PC-9 (cell line): ENCODE data around the gene COL23A1. TPM values are rescaled to one million over a fixed set of nuclear protein-coding genes. Genes with fewer than 3 reads are reported as not detected.

Experiments used
- BruUV-seq: library from RNA; stranded (reverse); fragments of 400-500 nt; replicated peaks from 2 replicates; lab custom pipeline; 2021; lab: Mats Ljungman, UMichigan
- CTCF ChIA-PET: fragments of 300-600 bp; sonication (Branson Sonifier 250); formaldehyde crosslinking; loops from one replicate; lab custom pipeline; 2022; ENCODE audit warnings: antibody characterized with exemption; lab: Charles Lee
- POLR2A ChIA-PET: fragments of 300-600 bp; sonication (Branson Sonifier 250); formaldehyde crosslinking; loops from one replicate; lab custom pipeline; 2022; ENCODE audit warnings: antibody characterized with exemption; ENCODE audit not compliant: unreplicated experiment; lab: Charles Lee
- DNase-seq, 2 experiments: peaks; one replicate each; pipeline versions ENCODE4 v3.0.0 to v3.0.0-alpha.2; 2015 to 2022; ENCODE audit warnings: mixed read lengths in 1 of 2
- H2AFZ ChIP-seq: fragments of 200-600 bp; sonication (generic); 2 replicates; pipeline ENCODE4 v1.8.1; 2017; ENCODE audit warnings: antibody characterized with exemption
- H3F3A ChIP-seq: fragments of 200-600 bp; sonication (generic); 2 replicates; pipeline ENCODE4 v1.8.1; 2017; ENCODE audit warnings: antibody characterized with exemption, mild to moderate bottlenecking, low read depth; ENCODE audit not compliant: insufficient read depth
- H3K27ac ChIP-seq: fragments of 200-600 bp; sonication (generic); 2 replicates; pipeline ENCODE4 v1.6.1; 2016; ENCODE audit warnings: mixed run types
- H3K27me3 ChIP-seq: fragments of 200-600 bp; sonication (generic); 2 replicates; pipeline ENCODE4 v1.6.1; 2016; ENCODE audit warnings: low read depth, mixed run types; ENCODE audit not compliant: insufficient read depth
- H3K36me3 ChIP-seq: fragments of 200-600 bp; sonication (generic); 2 replicates; pipeline ENCODE4 v1.6.1; 2016; ENCODE audit warnings: low read depth, mixed run types
- H3K4me1 ChIP-seq: fragments of 200-600 bp; sonication (generic); replicated peaks from 2 replicates; pipeline ENCODE4 v1.6.1; 2016; ENCODE audit warnings: mixed run types; ENCODE audit not compliant: insufficient read depth
- H3K4me2 ChIP-seq: fragments of 200-600 bp; sonication (generic); 2 replicates; pipeline ENCODE4 v1.6.1; 2017; ENCODE audit warnings: mixed run types
- H3K4me3 ChIP-seq: fragments of 200-600 bp; sonication (generic); 2 replicates; pipeline ENCODE4 v1.6.1; 2016; ENCODE audit warnings: mixed run types
- H3K79me2 ChIP-seq: fragments of 200-600 bp; sonication (generic); 2 replicates; pipeline ENCODE4 v1.6.1; 2017; ENCODE audit warnings: low read depth, mixed run types
- H3K9me2 ChIP-seq: fragments of 200-600 bp; sonication (generic); 2 replicates; pipeline ENCODE4 v1.8.1; 2017; ENCODE audit warnings: mild to moderate bottlenecking; ENCODE audit not compliant: insufficient read depth
- H3K9me3 ChIP-seq: fragments of 200-600 bp; sonication (generic); 2 replicates; pipeline ENCODE4 v1.8.1; 2016; ENCODE audit warnings: low read depth; ENCODE audit not compliant: insufficient read depth
- H4K20me1 ChIP-seq: fragments of 200-600 bp; sonication (generic); 2 replicates; pipeline ENCODE4 v1.8.1; 2017; ENCODE audit not compliant: insufficient read depth
- EZH2 ChIP-seq: fragments of 200-600 bp; sonication (generic); IDR thresholded peaks from 2 replicates; pipeline ENCODE4 v1.8.0; 2017; ENCODE audit warnings: antibody characterized with exemption, low read depth
- intact Hi-C: fragments of 100-400 bp; cut with micrococcal nuclease; formaldehyde crosslinking; loops from one replicate; pipeline ENCODE4 v1.10.0; 2022; ENCODE audit not compliant: unreplicated experiment
- total RNA-seq: library from RNA; stranded (reverse); gene quantifications from 2 replicates; pipeline ENCODE4 v1.2.3, GENCODE V29; 2021
- TF ChIP-seq, protein P1 (sequence below): fragments of 200-600 bp; sonication (generic); conservative IDR thresholded peaks from 2 replicates; pipeline ENCODE4 v1.6.1; 2017; ENCODE audit warnings: mixed run types, antibody characterized with exemption, mild to moderate bottlenecking, moderate library complexity

COL23A1 gene
- total RNA-seq, 1 experiment from 2014 or later = not detected

- Histone ChIP-seq H3F3A (no peaks in the 10 kb centered on the region), H3K27me3 (peaks cover 89% of the 10 kb centered on the region), H3K79me2 (no peaks in the 10 kb centered on the region), H3K36me3 (no peaks in the 10 kb centered on the region), H3K9me3 (no peaks in the 10 kb centered on the region), H3K9me2 (no peaks in the 10 kb centered on the region), H2AFZ (no peak overlapping the region), H3K4me2 (no peak overlapping the region), H3K27ac (no peak overlapping the region), H3K4me3 (no peak overlapping the region), H4K20me1 (no peaks in the 10 kb centered on the region), H3K4me1 (no peaks in the 10 kb centered on the region)
- intact Hi-C loops = no loop called here
- ChIA-PET POLR2A (no interaction called here), CTCF (no interaction called here)
- DNase-seq = no peak
- no TSS peak for BruUV-seq
- no peak for TF ChIP-seq EZH2
- TF ChIP-seq, protein P1, sequence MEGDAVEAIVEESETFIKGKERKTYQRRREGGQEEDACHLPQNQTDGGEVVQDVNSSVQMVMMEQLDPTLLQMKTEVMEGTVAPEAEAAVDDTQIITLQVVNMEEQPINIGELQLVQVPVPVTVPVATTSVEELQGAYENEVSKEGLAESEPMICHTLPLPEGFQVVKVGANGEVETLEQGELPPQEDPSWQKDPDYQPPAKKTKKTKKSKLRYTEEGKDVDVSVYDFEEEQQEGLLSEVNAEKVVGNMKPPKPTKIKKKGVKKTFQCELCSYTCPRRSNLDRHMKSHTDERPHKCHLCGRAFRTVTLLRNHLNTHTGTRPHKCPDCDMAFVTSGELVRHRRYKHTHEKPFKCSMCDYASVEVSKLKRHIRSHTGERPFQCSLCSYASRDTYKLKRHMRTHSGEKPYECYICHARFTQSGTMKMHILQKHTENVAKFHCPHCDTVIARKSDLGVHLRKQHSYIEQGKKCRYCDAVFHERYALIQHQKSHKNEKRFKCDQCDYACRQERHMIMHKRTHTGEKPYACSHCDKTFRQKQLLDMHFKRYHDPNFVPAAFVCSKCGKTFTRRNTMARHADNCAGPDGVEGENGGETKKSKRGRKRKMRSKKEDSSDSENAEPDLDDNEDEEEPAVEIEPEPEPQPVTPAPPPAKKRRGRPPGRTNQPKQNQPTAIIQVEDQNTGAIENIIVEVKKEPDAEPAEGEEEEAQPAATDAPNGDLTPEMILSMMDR = no peak
Measured at GRCh38 chr5:178526773-178527457, 63.3 kb downstream of the COL23A1 start.

GRCh38 chr5:178525906-178526732 is 64.1 kb downstream of the COL23A1 start:
- ChIA-PET CTCF (no interaction called here), POLR2A (no interaction called here)
- TF ChIP-seq, protein P1 = no peak
- TF ChIP-seq EZH2 = no peak
- DNase-seq = no peak
- no peak overlapping the region for H3K27ac ChIP-seq
- H3F3A ChIP-seq = no peaks in the 10 kb centered on the region
- peaks cover 89% of the 10 kb centered on the region for H3K27me3 ChIP-seq
- no peaks in the 10 kb centered on the region for H3K9me3 ChIP-seq
- no TSS peak for BruUV-seq
- H3K79me2 ChIP-seq = no peaks in the 10 kb centered on the region
- H3K36me3 ChIP-seq = no peaks in the 10 kb centered on the region
- H3K4me3 ChIP-seq = no peak overlapping the region
- H3K9me2 ChIP-seq = no peaks in the 10 kb centered on the region
- no peak overlapping the region for H3K4me2 ChIP-seq
- no peaks in the 10 kb centered on the region for H3K4me1 ChIP-seq
- intact Hi-C loops = no loop called here
- H2AFZ ChIP-seq = no peak overlapping the region
- H4K20me1 ChIP-seq = no peaks in the 10 kb centered on the region

GRCh38 chr5:178524093-178524882 is 65.9 kb downstream of the COL23A1 start:
- no peak for DNase-seq
- no peak overlapping the region for H3K4me2 ChIP-seq
- H3K27me3 ChIP-seq = peaks cover 89% of the 10 kb centered on the region
- H3K27ac ChIP-seq = no peak overlapping the region
- BruUV-seq = no TSS peak
- CTCF ChIA-PET = no interaction called here
- no peaks in the 10 kb centered on the region for H3K36me3 ChIP-seq
- no peak overlapping the region for H3K4me3 ChIP-seq
- intact Hi-C loops = no loop called here
- TF ChIP-seq EZH2 = no peak
- TF ChIP-seq, protein P1 = no peak
- no peak overlapping the region for H2AFZ ChIP-seq
- no peaks in the 10 kb centered on the region for H3K9me3 ChIP-seq
- H3K9me2 ChIP-seq = no peaks in the 10 kb centered on the region
- no peaks in the 10 kb centered on the region for H4K20me1 ChIP-seq
- POLR2A ChIA-PET = no interaction called here
- no peaks in the 10 kb centered on the region for H3K4me1 ChIP-seq
- no peaks in the 10 kb centered on the region for H3K79me2 ChIP-seq
- H3F3A ChIP-seq = no peaks in the 10 kb centered on the region
